Calu3 (cell line): Measurements from ENCODE around the gene GRIA4. TPM values are rescaled to one million over a fixed set of nuclear protein-coding genes. Genes with fewer than 3 reads are reported as not detected.

Experiments used
- BruUV-seq: library from RNA; stranded (reverse); fragments of 400-500 nt; replicated peaks from 2 replicates; lab custom pipeline; 2021; lab: Mats Ljungman, UMichigan
- CTCF ChIA-PET: fragments of 300-600 bp; sonication (Branson Sonifier 250); formaldehyde crosslinking; loops from one replicate; lab custom pipeline; 2022; ENCODE audit warnings: antibody characterized with exemption; lab: Charles Lee
- DNase-seq: peaks from one replicate; pipeline ENCODE4 v3.0.0; 2022
- H3K27ac Mint-ChIP-seq: one replicate; pipeline ENCODE4 v1.8.0; 2022; ENCODE audit warnings: mixed read lengths; ENCODE audit not compliant: unreplicated experiment
- H3K27me3 Mint-ChIP-seq: one replicate; pipeline ENCODE4 v1.8.0; 2022; ENCODE audit warnings: mixed read lengths; ENCODE audit not compliant: unreplicated experiment
- H3K36me3 Mint-ChIP-seq: one replicate; pipeline ENCODE4 v1.8.0; 2022; ENCODE audit warnings: mild to moderate bottlenecking, moderate library complexity, mixed read lengths; ENCODE audit not compliant: insufficient read depth, unreplicated experiment
- H3K4me1 Mint-ChIP-seq: one replicate; pipeline ENCODE4 v1.8.0; 2022; ENCODE audit warnings: mild to moderate bottlenecking, low read depth, mixed read lengths; ENCODE audit not compliant: unreplicated experiment
- H3K4me3 Mint-ChIP-seq: one replicate; pipeline ENCODE4 v1.8.0; 2022; ENCODE audit warnings: mild to moderate bottlenecking, low read depth, moderate library complexity, mixed read lengths; ENCODE audit not compliant: unreplicated experiment
- H3K9me3 Mint-ChIP-seq: one replicate; pipeline ENCODE4 v1.8.0; 2022; ENCODE audit warnings: low read depth, mixed read lengths; ENCODE audit not compliant: unreplicated experiment
- CTCF ChIP-seq: fragments of 200-600 bp; IDR thresholded peaks from one replicate; pipeline ENCODE4 v1.8.0; 2022; ENCODE audit warnings: antibody characterized with exemption; ENCODE audit not compliant: unreplicated experiment
- intact Hi-C: fragments of 100-400 bp; cut with micrococcal nuclease; formaldehyde crosslinking; loops from one replicate; pipeline ENCODE4 v1.10.0; 2022; ENCODE audit not compliant: unreplicated experiment
- total RNA-seq: library from RNA; stranded (reverse); gene quantifications from 2 replicates; pipeline ENCODE4 v1.2.3, GENCODE V29; 2022

Gene GRIA4
- total RNA-seq, 1 experiment from 2014 or later: not detected

GRCh38 chr11:105705786-105706530 lies 96.1 kb downstream of the GRIA4 start:
- H3K36me3 Mint-ChIP-seq: no peaks in the 10 kb centered on the region
- DNase-seq: no peak
- CTCF ChIA-PET: no interaction called here
- no peak overlapping the region for H3K27ac Mint-ChIP-seq
- H3K4me3 Mint-ChIP-seq: no peak overlapping the region
- no TSS peak for BruUV-seq
- H3K27me3 Mint-ChIP-seq: no peaks in the 10 kb centered on the region
- no peak for TF ChIP-seq CTCF
- no peaks in the 10 kb centered on the region for H3K9me3 Mint-ChIP-seq
- H3K4me1 Mint-ChIP-seq: no peaks in the 10 kb centered on the region
- intact Hi-C loops: no loop called here

DNA sequence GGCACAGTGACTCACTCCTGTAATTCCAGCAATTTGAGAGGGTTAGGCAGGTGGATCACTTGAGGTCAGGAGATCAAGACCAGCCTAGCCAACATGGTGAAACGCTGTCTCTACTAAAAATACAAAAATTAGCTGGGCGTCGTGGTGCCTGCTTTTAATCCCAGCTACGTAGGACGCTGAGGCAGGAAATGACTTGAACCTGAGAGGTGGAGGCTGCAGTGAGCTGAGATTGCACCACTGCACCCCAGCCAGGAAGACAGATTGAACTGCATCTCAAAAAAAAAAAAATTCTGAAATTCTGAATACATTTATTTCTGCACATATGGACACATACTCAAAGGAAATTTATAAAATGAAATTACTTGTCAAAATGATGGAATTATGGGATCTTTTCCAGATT lies 103.2 kb downstream of the GRIA4 start:
- no TSS peak for BruUV-seq
- CTCF ChIA-PET: no interaction called here
- no peaks in the 10 kb centered on the region for H3K36me3 Mint-ChIP-seq
- no peaks in the 10 kb centered on the region for H3K27me3 Mint-ChIP-seq
- no peak for TF ChIP-seq CTCF
- H3K4me3 Mint-ChIP-seq: no peak overlapping the region
- DNase-seq: no peak
- H3K4me1 Mint-ChIP-seq: no peaks in the 10 kb centered on the region
- H3K9me3 Mint-ChIP-seq: no peaks in the 10 kb centered on the region
- no peak overlapping the region for H3K27ac Mint-ChIP-seq
- intact Hi-C loops: no loop called here

DNA sequence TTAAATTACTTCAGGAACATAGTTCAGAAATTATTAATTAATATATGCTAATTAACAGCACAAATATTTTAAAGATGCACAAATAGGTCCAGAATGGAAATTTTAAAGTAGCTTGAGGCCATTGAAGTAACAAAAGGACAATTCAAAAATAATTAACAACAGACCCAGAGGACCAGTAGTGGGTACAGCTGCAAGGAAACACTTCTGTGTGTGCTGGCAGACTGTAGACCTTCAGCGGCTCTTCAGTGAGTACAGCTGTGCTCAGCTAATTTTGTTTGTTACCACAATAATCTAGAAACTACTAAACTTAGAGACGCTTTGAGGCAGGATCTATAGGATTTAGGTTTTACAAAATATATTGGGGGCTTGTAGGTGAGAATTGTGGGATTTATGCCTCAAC lies 103.8 kb downstream of the GRIA4 start:
- intact Hi-C loops: no loop called here
- TF ChIP-seq CTCF: no peak
- Mint-ChIP-seq H3K9me3 (no peaks in the 10 kb centered on the region), H3K27me3 (no peaks in the 10 kb centered on the region), H3K4me3 (no peak overlapping the region), H3K4me1 (no peaks in the 10 kb centered on the region), H3K27ac (no peak overlapping the region), H3K36me3 (no peaks in the 10 kb centered on the region)
- DNase-seq: no peak
- CTCF ChIA-PET: no interaction called here
- no TSS peak for BruUV-seq

DNA sequence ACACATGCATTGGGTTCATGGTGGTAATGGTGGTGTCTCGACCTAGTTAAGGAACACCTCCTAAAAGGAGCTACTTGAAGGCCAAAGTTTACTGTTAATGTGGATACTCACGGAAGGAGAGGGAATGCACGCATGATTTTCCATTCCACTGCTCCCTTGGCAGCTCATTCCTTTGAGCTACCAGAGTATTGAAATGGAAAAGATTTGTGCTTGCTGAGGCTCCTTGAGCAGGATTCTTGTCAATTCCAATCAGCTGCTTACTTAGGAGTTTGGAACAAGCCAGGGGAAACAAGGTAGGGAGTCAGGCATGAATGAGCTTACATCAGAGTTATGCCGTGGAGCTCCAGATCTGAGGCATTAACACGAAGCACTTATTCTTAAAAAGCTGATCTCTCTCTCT lies 108.8 kb downstream of the GRIA4 start:
- H3K36me3 Mint-ChIP-seq: no peaks in the 10 kb centered on the region
- H3K4me3 Mint-ChIP-seq: peak overlapping the region; percentile 41
- CTCF ChIA-PET: no interaction called here
- no TSS peak for BruUV-seq
- no peaks in the 10 kb centered on the region for H3K9me3 Mint-ChIP-seq
- no peaks in the 10 kb centered on the region for H3K27me3 Mint-ChIP-seq
- peak overlapping the region; percentile 27 for H3K27ac Mint-ChIP-seq
- TF ChIP-seq CTCF: no peak
- no peak for DNase-seq
- no peaks in the 10 kb centered on the region for H3K4me1 Mint-ChIP-seq
- intact Hi-C loops: no loop called here
